K562 treated with DMSO at 1 percent for 24 hours (cell line): ENCODE measurements around the gene UNC45B. TPM values are rescaled to one million over a fixed set of nuclear protein-coding genes. Genes with fewer than 3 reads are reported as not detected.

Source experiments
- total RNA-seq: library from RNA; unstranded; fragments of 300-600 nt; gene quantifications from 2 replicates; pipeline ENCODE4 v1.2.3, GENCODE V29; 2022; ENCODE audit warnings: low read depth; ENCODE audit not compliant: insufficient read depth

UNC45B gene, protein sequence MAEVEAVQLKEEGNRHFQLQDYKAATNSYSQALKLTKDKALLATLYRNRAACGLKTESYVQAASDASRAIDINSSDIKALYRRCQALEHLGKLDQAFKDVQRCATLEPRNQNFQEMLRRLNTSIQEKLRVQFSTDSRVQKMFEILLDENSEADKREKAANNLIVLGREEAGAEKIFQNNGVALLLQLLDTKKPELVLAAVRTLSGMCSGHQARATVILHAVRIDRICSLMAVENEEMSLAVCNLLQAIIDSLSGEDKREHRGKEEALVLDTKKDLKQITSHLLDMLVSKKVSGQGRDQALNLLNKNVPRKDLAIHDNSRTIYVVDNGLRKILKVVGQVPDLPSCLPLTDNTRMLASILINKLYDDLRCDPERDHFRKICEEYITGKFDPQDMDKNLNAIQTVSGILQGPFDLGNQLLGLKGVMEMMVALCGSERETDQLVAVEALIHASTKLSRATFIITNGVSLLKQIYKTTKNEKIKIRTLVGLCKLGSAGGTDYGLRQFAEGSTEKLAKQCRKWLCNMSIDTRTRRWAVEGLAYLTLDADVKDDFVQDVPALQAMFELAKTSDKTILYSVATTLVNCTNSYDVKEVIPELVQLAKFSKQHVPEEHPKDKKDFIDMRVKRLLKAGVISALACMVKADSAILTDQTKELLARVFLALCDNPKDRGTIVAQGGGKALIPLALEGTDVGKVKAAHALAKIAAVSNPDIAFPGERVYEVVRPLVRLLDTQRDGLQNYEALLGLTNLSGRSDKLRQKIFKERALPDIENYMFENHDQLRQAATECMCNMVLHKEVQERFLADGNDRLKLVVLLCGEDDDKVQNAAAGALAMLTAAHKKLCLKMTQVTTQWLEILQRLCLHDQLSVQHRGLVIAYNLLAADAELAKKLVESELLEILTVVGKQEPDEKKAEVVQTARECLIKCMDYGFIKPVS
- not detected in 2 replicates for total RNA-seq

DNA sequence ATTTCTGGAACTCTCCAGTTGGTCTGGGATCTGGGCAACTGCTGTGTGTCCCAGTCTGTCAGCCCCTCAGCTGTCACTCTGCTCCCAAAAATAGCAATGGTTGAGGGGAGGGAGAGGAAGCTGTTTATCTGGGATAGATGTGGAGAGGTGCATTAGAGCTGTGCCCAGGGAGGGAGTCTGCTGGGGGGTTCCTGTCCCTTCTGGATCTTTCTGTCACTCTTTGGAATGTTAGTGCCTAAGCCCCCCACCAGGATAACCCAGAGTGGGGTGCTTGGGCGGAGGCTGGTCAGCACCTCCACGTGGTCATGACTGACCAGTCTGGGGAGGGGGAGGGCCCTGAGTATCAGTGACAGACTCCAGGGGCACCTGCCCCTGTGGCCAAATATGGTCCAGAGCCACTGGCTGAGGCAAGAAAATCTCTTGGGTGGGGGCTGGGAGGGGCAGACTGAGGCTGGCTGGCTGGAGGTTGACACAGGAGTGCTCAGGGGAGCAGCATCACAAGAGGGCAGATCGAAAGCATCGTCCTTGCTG, at the start of gene UNC45B:
Gene UNC45B, plus strand, starts transcription at position 443 of the 531 bp plus-strand sequence. CDS start 447 bp downstream, outside the sequence.

DNA sequence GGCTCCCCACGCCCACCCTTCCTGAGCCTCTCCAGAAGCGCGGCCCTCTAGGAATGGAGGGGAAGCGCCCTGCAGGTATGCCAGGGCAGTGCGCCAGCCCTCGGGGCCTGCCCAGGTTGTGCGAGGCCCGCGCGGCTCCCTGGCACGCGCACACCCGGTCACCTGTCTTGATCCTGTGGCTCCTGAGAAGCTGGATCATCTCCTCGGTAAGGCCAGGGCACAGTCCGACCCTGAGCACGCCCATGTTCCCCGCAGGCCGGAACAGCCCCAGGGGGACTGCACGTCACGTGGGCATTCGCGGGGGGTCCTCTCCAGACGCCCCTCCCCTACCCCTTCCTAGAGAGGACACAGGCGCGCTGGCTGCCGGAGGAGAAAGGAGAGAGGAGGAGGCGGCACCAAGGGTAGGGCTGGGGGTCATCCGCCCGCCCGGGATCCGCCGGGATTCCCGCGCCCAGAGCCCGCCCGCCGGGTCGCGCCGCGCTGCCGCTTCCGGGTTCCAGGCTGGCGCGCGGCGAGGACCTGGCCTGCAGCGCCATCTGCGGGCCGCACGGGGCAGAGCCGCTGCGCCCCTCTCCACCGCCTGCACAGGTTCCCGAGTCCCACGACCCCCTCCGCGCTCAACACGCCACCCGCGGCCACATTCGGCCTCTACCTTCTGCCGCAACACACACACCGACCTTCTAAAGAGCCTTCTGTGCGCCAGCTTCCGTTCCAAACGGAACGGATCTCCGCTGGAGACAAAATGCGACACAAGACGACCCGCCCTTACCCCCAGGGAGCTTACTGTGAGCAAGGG, 28.0 kb upstream of the UNC45B start, which contains the start of gene RAD51D:
Gene RAD51D, minus strand, starts transcription at position 491 of the 796 bp plus-strand sequence. Its CDS starts 247 bp downstream, at position 244.

DNA sequence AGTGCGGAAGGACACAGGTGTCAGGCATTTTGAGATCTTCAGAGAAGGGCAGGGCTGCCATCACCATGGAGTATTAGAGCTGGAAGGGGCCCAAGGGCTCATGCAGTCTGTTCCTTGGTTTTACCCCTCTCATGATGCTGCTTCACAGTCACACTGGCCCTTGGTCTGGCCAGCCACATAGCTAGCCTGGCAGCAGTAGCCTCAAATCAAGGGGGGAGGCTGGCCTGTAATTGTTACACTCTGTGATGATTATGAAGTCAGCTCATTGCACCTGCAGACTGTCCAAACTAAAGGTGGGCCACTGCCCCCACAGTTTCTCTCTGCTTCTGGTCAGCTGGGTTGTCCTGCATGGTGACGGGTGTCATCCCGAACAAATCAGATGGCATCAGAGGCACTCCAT, 26.3 kb upstream of the UNC45B start, which contains the start of gene FNDC8:
Gene FNDC8, plus strand, starts transcription at position 301 of the 400 bp plus-strand sequence. Its CDS starts 79 bp downstream, at position 380.

DNA sequence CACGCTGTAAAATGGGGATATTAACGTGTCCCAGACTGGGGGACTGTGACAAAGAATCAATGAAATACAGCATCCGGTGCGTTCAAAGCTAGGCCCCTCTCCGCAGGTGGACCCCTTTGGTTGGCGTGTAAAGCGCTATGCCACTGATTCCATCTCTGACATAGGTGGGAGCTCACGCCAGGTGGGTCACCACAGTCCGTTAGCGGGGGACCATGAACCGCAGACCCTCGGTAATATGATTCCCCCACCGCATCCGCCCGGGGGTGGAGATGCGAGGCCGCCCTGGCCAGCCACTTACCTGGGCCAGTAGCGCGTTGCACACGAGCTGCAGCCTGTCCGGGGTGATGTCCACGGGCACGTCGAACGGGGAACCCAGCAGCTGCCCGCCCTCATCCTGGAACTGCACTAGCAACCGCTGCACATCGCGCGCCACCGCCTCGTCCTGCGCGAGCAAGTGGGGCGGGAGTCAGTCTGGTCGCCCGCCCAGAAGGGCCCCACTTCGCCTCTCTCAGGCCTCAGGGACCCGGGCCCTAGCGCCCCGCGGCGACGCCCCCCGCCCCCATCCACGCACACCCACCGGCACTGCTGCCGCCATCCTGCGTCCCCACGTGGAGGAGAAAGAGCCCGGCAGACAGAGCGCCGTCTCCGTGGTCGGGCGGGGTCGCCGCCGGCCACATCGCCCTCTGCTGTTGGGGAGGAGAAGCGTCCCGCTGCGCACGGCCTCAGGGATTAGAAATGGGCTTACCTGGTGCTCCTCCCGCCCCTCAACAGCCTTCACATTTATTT, 5.7 kb upstream of the UNC45B start, which contains the start of gene NLE1:
Gene NLE1, minus strand, starts transcription at position 623 of the 786 bp plus-strand sequence. Its CDS starts 28 bp downstream, at position 595.

DNA sequence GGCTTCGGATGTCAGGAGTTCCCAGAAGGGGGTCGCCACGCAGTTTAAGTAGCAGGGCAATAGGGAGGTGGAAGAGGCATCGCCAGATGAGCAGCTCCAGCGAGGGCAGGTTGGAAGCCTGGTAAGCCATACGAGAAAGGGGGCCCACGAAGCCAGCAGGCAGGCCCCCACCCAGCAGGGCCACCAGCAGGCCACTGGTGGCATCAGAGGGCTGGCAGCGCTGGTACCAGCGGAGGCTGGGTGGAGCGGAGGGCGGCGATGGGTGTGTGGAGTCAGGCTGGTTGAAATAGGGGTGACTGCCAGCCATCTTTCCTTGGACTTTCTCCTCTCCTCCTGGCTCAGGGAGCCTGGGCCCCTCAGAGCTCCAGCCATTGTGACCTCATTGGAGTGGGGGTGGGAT, 46.4 kb downstream of the UNC45B start, which contains the start of gene SLC35G3:
Gene SLC35G3, minus strand, starts transcription at position 393 of the 400 bp plus-strand sequence. Its CDS starts 86 bp downstream, at position 307.

Other genes with a start within 250 kb of the UNC45B start
- gene CCT6B, start 186.4 kb upstream of the UNC45B start, total RNA-seq = 1.1 and 1.7 TPM in 2 replicates
- gene ZNF830, start 186.3 kb upstream of the UNC45B start, total RNA-seq = 11.0 and 11.7 TPM in 2 replicates
- 19.7 and 20.2 TPM in 2 replicates for gene LIG3, start 167.3 kb upstream of the UNC45B start, total RNA-seq
- 12.0 and 12.2 TPM in 2 replicates for gene RFFL, start 84.1 kb upstream of the UNC45B start, total RNA-seq
- 10.8 and 13.8 TPM in 2 replicates for gene RAD51D, start 28.0 kb upstream of the UNC45B start, total RNA-seq
- not detected in 2 replicates for gene FNDC8, start 26.2 kb upstream of the UNC45B start, total RNA-seq
- 11.5 and 11.8 TPM in 2 replicates for gene NLE1, start 5.5 kb upstream of the UNC45B start, total RNA-seq
- not detected in 2 replicates for gene SLC35G3, start 46.6 kb downstream of the UNC45B start, total RNA-seq
- 2.2 and 2.7 TPM in 2 replicates for gene SLFN5, start 95.3 kb downstream of the UNC45B start, total RNA-seq
- 0.14 TPM in 1 of 2 replicates, not detected in the other for gene SLFN11, start 225.8 kb downstream of the UNC45B start, total RNA-seq